Stimulated activated CD4-positive, alpha-beta T cell treated with anti-CD3 and anti-CD28 coated beads, TNF-alpha, amount 100 ng/mL, for 24 hours (primary cell): ENCODE results near the gene DNAJB8.

Experiments
- DNase-seq, 3 experiments: peaks; one replicate each; pipeline ENCODE4 v3.0.0-alpha.2; 2020; ENCODE audit warnings: low read depth in 3 of 3

DNAJB8 gene

GRCh38 chr3:128464702-128465101, 2.0 kb downstream of the DNAJB8 start:
- no peak for DNase-seq

GRCh38 chr3:128464188-128464587, 2.5 kb downstream of the DNAJB8 start:
- no peak for DNase-seq

GRCh38 chr3:128463771-128464170, 2.9 kb downstream of the DNAJB8 start:
- no peak for DNase-seq

- DNase-seq, result no peak
Measured at GRCh38 chr3:128463354-128463753, 3.3 kb downstream of the DNAJB8 start.

GRCh38 chr3:128462931-128463330, 3.8 kb downstream of the DNAJB8 start:
- no peak for DNase-seq

GRCh38 chr3:128462341-128462910, 4.3 kb downstream of the DNAJB8 start:
- DNase-seq, result no peak

- no peak for DNase-seq
Measured at GRCh38 chr3:128461731-128462130, 5.0 kb downstream of the DNAJB8 start.

GRCh38 chr3:128459461-128459820, 7.2 kb downstream of the DNAJB8 start:
- DNase-seq, result no peak

- no peak for DNase-seq
Measured at GRCh38 chr3:128458746-128459460, 7.8 kb downstream of the DNAJB8 start.

- no peak for DNase-seq
Measured at GRCh38 chr3:128457937-128458336, 8.8 kb downstream of the DNAJB8 start.

GRCh38 chr3:128456776-128457715, 9.6 kb downstream of the DNAJB8 start:
- DNase-seq, result no peak

GRCh38 chr3:128455786-128456748, 10.6 kb downstream of the DNAJB8 start:
- no peak for DNase-seq

GRCh38 chr3:128455116-128455515, 11.6 kb downstream of the DNAJB8 start:
- DNase-seq, result no peak

GRCh38 chr3:128454310-128454618, 12.4 kb downstream of the DNAJB8 start:
- no peak for DNase-seq

GRCh38 chr3:128453501-128454309, 13.0 kb downstream of the DNAJB8 start:
- DNase-seq, result no peak

- no peak for DNase-seq
Measured at GRCh38 chr3:128452678-128453275, 13.9 kb downstream of the DNAJB8 start.

- no peak for DNase-seq
Measured at GRCh38 chr3:128452120-128452519, 14.6 kb downstream of the DNAJB8 start.

- DNase-seq, result no peak
Measured at GRCh38 chr3:128449111-128449638, 17.5 kb downstream of the DNAJB8 start.

GRCh38 chr3:128448491-128448890, 18.2 kb downstream of the DNAJB8 start:
- no peak for DNase-seq

- peak; percentile 17 to 57 (median 29) for DNase-seq
Measured at GRCh38 chr3:128447561-128448013, 19.1 kb downstream of the DNAJB8 start.
